Measurements from ENCODE around the gene SPAG9.

The SPAG9 gene

GRCh38 chr17:50977487-50978159 is 143.0 kb downstream of the SPAG9 start:
- FAIRE-seq = no peak

- FAIRE-seq = no peak
Observed at GRCh38 chr17:50976951-50977472, 143.7 kb downstream of the SPAG9 start.

DNA sequence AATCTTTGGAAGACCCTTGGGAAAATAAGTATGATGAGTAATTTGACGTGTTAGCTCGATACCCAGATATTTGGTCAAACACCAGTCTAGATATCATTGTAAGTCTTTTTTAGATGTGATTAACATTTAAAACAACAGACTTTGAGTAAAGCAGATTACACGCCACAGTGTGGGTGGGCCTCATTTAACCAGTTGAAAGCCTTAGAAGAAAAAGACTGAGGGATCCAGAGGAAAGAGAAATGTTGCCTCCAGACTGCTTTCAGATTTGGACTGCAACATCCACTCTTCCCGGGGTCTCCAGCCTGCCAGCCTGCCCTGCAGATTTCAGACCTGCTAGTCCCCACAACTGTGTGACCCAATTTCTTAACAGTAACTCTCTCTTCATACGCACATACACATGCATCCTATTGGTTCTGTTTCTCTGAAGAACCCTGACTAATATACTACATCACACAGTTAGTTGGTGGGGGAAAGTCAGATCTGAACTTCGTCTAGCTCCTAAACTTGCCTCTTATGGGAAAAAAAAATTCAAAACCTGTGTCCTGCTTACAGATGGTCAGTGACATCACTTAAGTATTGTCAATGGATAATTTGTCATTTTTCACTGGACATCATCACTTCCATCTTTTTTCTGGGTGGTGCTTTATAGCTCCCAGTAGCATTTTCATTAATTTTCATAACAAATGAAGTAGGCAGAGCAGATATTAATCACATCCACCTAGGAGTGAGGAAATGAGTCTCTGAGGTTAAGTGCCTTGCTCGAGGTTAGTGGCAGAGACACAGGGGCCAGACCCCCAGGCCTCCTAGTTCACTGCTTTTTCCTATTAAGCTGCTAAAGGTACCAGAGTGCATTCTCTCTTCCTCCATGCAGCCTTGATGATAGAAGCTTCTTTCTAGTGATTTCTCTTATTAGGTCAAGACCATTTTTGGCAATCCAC is 146.8 kb downstream of the SPAG9 start:
- FAIRE-seq = no peak

DNA sequence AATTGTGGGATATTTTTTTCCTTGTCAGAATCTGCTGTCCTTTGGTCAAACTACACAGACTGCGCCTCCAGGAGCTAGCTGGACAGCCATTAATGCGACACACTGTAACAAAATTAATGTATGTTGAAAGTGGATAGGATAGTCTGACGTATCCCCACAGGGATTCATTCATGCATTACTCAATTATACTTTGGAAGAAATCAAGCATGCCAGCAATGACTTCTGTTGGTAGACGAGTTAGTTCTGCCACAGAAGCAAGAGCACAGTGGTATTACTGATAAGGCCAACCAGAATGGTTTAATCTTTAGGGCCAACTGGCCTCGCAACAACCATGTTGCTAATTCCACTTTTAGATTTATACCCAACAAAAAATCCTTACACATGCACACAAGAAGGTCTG is 148.1 kb downstream of the SPAG9 start:
- no peak for FAIRE-seq

DNA sequence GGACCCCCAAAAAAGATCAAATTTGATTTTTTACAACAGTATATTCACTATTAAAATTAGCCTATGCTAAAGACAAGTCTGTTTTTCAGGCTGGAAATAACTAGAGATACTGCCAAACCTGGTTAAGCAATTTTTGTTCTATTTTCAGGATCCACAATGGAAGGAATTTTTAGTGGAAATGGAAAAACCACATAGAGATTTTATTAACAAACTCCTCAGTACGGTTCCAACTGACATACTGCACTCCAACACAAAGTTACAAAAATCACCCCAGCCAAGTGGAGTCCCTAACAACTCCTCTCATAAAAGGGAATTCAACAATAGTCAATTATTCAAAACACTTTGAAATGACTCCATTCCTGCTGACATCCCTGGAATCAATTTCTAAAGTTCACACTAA is 152.9 kb downstream of the SPAG9 start:
- no peak for FAIRE-seq

- FAIRE-seq = no peak
Observed at GRCh38 chr17:50966163-50966666, 154.5 kb downstream of the SPAG9 start.

DNA sequence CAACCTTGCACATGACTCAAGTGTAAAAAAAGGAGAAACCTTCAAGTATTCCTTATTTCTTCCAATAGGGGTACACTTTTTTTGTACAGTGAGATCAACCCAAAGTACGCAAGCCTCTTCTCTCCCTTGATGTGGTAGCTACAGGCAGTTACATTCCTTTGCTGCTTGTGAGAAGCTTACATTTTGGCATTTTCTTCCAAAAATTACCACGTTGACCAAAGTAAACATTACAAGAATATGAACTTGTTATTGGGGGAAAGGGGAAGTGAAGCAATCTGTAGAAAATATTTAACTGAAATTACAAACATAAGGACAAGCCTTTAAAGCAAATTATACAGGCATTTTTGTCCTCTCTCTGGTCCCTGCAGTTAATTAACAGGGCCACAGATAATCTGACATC is 157.5 kb downstream of the SPAG9 start:
- FAIRE-seq = no peak

- no peak for FAIRE-seq
Observed at GRCh38 chr17:50961282-50962220, 159.1 kb downstream of the SPAG9 start.

DNA sequence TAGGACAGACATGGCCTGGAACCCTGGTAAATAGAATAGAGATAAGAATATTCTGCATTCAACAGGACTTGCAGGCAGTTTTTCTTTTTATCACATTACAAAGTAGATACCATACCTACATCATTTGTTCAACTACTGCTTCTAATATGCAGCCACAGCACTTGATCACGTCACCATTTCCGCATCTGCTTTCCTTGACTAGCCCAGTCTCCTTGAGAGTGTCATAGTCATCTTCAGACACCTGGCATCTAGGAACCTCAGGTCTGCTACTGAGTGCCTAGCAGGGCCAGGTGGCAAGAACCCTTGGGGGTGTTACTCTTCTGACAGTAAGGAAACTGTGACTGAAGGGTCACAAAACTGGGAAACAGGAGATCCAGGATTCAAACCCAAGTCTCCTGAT is 161.3 kb downstream of the SPAG9 start:
- no peak for FAIRE-seq

DNA sequence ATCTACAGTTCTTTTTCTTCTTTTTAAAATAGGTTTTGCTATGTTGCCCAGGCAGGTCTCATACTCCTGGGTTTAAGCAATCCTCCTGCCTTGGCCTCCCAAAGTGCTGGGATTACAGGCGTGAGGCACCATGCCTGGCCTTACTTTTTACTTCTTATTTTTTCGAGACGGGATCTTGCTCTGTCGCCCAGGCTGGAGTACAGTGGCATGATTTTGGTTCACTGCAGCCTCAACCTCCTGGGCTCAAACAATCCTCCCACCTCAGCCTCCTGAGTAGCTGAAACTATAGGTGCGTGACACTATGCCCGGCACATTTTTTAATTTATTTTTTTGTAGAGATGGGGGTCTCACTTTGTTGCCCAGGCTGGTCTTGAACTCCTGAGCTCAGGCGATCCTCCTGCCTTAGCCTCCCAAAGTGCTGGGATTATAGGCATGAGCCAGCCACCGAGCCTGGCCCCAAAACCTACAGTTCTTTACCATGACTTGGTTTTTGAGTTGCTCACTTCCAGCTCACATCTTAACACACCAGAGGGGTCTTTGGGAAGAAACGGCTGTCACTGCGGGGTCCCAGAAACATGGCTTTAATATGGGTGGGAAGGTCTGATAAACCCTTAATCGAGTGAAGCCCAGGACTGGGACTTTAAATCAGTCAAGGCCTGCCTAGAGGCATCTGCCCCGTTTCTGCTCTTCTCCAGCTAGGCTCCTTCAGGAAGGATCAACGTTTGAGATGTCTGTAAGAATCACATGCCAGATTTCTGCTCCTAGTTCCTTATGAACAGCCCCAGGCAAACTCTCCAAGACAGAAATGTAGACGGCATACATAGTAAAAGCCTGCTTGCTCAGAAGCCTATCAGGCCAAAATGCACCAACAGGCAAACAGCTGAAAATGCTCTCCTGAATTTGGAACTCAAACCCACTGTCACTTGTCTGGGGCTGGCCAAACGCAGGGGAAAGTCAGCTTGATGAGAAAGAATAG is 162.8 kb downstream of the SPAG9 start:
- no peak for FAIRE-seq

GRCh38 chr17:50956750-50957523 is 163.7 kb downstream of the SPAG9 start:
- FAIRE-seq = no peak

DNA sequence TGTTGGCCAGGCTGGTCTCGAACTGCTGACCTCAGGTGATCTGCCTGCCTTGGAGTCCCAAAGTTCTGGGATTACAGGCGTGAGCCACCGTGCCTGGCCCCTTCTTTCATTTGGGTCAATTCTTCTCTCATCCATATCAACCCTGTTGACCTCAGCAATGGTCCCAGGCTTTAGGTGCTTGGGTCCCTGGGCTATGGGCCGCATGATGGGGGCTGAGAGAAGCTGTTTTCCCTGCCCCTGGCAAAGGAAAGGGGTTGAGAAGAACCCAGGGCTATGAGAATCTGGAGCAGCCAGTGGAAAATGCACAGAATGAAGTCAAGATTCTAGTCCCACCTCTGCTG is 164.3 kb downstream of the SPAG9 start:
- no peak for FAIRE-seq

GRCh38 chr17:50955667-50956120 is 165.0 kb downstream of the SPAG9 start:
- no peak for FAIRE-seq

- FAIRE-seq = no peak
Observed at GRCh38 chr17:50955160-50955559, 165.5 kb downstream of the SPAG9 start.

DNA sequence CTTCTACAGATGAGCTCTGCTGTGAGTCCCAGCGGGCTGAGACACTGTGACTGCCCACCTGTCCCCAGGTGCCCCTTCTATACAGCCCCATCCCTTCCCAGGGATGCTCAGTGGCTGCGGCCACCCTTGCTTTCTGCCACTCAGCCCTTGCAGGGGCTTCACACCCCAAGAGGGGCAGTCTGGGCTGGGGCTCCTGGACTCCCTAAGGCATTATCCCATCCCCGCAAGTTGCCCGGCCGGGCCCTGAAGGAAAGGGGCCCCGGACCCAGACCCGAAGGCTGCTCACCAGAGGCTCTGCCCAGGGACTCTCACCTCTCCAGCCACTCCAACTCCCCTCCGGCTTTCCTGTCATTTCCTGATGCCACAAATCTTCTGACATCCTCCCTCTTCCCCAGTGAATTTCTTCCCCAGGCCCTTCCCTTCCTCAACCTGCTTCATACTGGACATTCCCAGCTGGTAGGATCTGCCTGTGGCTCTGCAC is 166.0 kb downstream of the SPAG9 start:
- FAIRE-seq = no peak

- FAIRE-seq = no peak
Observed at GRCh38 chr17:50953831-50954601, 166.7 kb downstream of the SPAG9 start.

GRCh38 chr17:50953518-50953830 is 167.2 kb downstream of the SPAG9 start:
- no peak for FAIRE-seq

- FAIRE-seq = no peak
Observed at GRCh38 chr17:50952889-50953288, 167.8 kb downstream of the SPAG9 start.

DNA sequence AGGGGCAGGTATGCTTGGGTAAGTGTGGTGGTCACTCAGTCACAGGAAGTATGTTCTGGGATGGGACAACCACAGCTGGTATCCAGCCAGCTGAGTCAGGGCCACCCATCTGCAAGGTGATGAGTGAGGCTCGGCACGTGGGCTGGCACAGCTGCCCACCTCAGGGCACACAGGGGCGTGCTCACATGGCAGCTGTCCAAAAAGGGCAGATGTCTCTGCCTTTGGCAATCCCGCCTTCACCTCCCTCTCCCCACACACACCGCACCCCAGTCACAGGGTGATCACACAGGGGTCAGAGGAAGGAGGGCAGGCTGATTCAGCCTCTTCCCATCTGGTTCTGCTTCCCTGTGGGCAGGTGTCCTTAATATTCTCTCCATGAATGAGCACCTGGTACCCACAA is 168.7 kb downstream of the SPAG9 start:
- FAIRE-seq = no peak
